ENCODE results near the gene HSD11B1.

- TF ChIP-seq YY1 (IDR thresholded peaks at IDR 0.05; ENCODE audit: extremely low read depth, insufficient replicate concordance, low read depth, low read length), result no peak
- TF ChIP-seq POLR2AphosphoS5 (IDR thresholded peaks at IDR 0.05; ENCODE audit: low read depth, low read length), result no peak
- TF ChIP-seq CTCF (IDR thresholded peaks at IDR 0.05 in 2 of 3, conservative IDR thresholded peaks at IDR 0.05 in 1 of 3; ENCODE audit: borderline replicate concordance in 1 of 3, insufficient read depth in 1 of 3, low read depth in 2 of 3, low read length in 2 of 3), result no peak
- no peak for TF ChIP-seq SP1 (IDR thresholded peaks at IDR 0.05; ENCODE audit: low read depth)
- TF ChIP-seq POLR2A (IDR thresholded peaks at IDR 0.05; ENCODE audit: borderline replicate concordance, extremely low read depth, insufficient read depth, insufficient read length), result no peak
Measured at GRCh38 chr1:209756615-209757445, 52.2 kb downstream of the HSD11B1 start.
